Endothelial cell of umbilical vein (primary cell): Measurements from ENCODE around the gene DOCK4. TPM values are rescaled to one million over a fixed set of nuclear protein-coding genes. Genes with fewer than 3 reads are reported as not detected.

ENCODE experiments used
- BruUV-seq: library from RNA; stranded (reverse); fragments of 400-500 nt; replicated peaks from 2 replicates; lab custom pipeline; 2021; lab: Mats Ljungman, UMichigan
- CTCF ChIA-PET: fragments of 300-600, 350-600 bp; sonication (Branson Sonifier 250); formaldehyde crosslinking; loops from one replicate; lab custom pipeline; 2021; ENCODE audit warnings: antibody characterized with exemption, inconsistent platforms; lab: Charles Lee
- POLR2A ChIA-PET: fragments of 300-600, 350-600 bp; sonication (Branson Sonifier 250); formaldehyde crosslinking; loops from one replicate; lab custom pipeline; 2021; ENCODE audit warnings: antibody characterized with exemption, inconsistent platforms; lab: Charles Lee
- DNase-seq: peaks from one replicate; pipeline ENCODE4 v3.0.0-alpha.2; 2011; ENCODE audit warnings: low read depth, low spot score
- FAIRE-seq: peaks from 2 replicates; lab custom pipeline; 2011; peaks lifted over from hg19 to GRCh38; lab: Jason Lieb, UNC
- H2AFZ ChIP-seq: 2 replicates; pipeline ENCODE4 v1.6.0; 2012; ENCODE audit warnings: low read depth, low read length, control low read depth, inconsistent platforms
- H3K27ac ChIP-seq: 2 replicates; pipeline ENCODE4 v1.5.1; 2011; ENCODE audit warnings: low read depth, mild to moderate bottlenecking, control low read depth, low read length, moderate library complexity; ENCODE audit not compliant: insufficient read depth
- H3K27me3 ChIP-seq, 2 experiments: 2 replicates each; pipeline versions ENCODE4 v1.6.0 to v1.6.1; 2011; ENCODE audit warnings: low read length in 2 of 2, mixed read lengths in 1 of 2; ENCODE audit not compliant: control insufficient read depth in 2 of 2, insufficient read depth in 2 of 2
- H3K36me3 ChIP-seq, 2 experiments: 2 replicates in 1 of 2; 3 replicates in 1 of 2; pipeline ENCODE4 v1.5.1; 2011; ENCODE audit warnings: low read length in 2 of 2, mild to moderate bottlenecking in 1 of 2, moderate library complexity in 1 of 2; ENCODE audit not compliant: control insufficient read depth in 2 of 2, insufficient read depth in 2 of 2; ENCODE audit errors: extremely low read depth in 1 of 2
- H3K4me1 ChIP-seq: 3 replicates; pipeline ENCODE4 v1.5.1; 2011; ENCODE audit warnings: mild to moderate bottlenecking, low read length; ENCODE audit not compliant: control insufficient read depth, insufficient read depth; ENCODE audit errors: extremely low read depth
- H3K4me2 ChIP-seq: 2 replicates; pipeline ENCODE4 v1.6.1; 2011; ENCODE audit warnings: low read length, control low read depth, mixed read lengths; ENCODE audit not compliant: insufficient read depth
- H3K4me3 ChIP-seq, 3 experiments: fragments of 200-600 bp in 1 of 3; sonication (generic), shearing (Covaris generic) in 1 of 3; replicated peaks in 1 of 3; 2 replicates each; pipeline ENCODE4 v1.5.1; 2011 to 2016; ENCODE audit warnings: control low read depth in 3 of 3, low read length in 3 of 3, mild to moderate bottlenecking in 2 of 3, inconsistent platforms in 1 of 3, low read depth in 1 of 3, moderate library complexity in 1 of 3; ENCODE audit not compliant: insufficient read depth in 1 of 3
- H3K79me2 ChIP-seq: 2 replicates; pipeline ENCODE4 v1.6.0; 2012; ENCODE audit warnings: low read length, inconsistent platforms; ENCODE audit not compliant: control insufficient read depth, insufficient read depth
- H3K9ac ChIP-seq: replicated peaks from 2 replicates; pipeline ENCODE3; 2011; ENCODE audit warnings: low read length, control low read depth; ENCODE audit not compliant: insufficient read depth; ENCODE audit errors: extremely low read depth
- H3K9me1 ChIP-seq: replicated peaks from 3 replicates; pipeline ENCODE4 v1.6.0; 2011; ENCODE audit warnings: mild to moderate bottlenecking, low read length; ENCODE audit not compliant: control insufficient read depth, insufficient read depth; ENCODE audit errors: extremely low read depth
- H3K9me3 ChIP-seq: replicated peaks from 2 replicates; pipeline ENCODE4 v1.5.1; 2012; ENCODE audit warnings: low read length, inconsistent platforms; ENCODE audit not compliant: control insufficient read depth, insufficient read depth
- H4K20me1 ChIP-seq: replicated peaks from 2 replicates; pipeline ENCODE3; 2011; ENCODE audit warnings: mild to moderate bottlenecking, low read length; ENCODE audit not compliant: control insufficient read depth, insufficient read depth; ENCODE audit errors: extremely low read depth
- EZH2 ChIP-seq: IDR thresholded peaks from 2 replicates; pipeline ENCODE4 v1.6.1; 2012; ENCODE audit warnings: borderline replicate concordance, low read depth, mild to moderate bottlenecking, moderate library complexity, low read length, inconsistent platforms; ENCODE audit not compliant: severe bottlenecking
- FOS ChIP-seq: IDR thresholded peaks from 2 replicates; pipeline ENCODE4 v1.6.1; 2011; ENCODE audit warnings: mild to moderate bottlenecking, low read length, moderate library complexity, borderline replicate concordance; ENCODE audit not compliant: insufficient read depth
- GATA2 ChIP-seq: IDR thresholded peaks from 2 replicates; pipeline ENCODE4 v1.7.0; 2011; ENCODE audit warnings: low read depth, mild to moderate bottlenecking, moderate library complexity, mixed read lengths, low read length; ENCODE audit not compliant: insufficient read length, insufficient read depth
- JUN ChIP-seq: IDR thresholded peaks from 2 replicates; pipeline ENCODE4 v1.6.1; 2011; ENCODE audit warnings: borderline replicate concordance, low read depth; ENCODE audit not compliant: insufficient read length, insufficient read depth
- MYC ChIP-seq: IDR thresholded peaks from one replicate; pipeline ENCODE4 v1.6.1; 2011; ENCODE audit warnings: mild to moderate bottlenecking, low read depth, low read length
- POLR2A ChIP-seq: IDR thresholded peaks from 2 replicates; pipeline ENCODE4 v1.6.1; 2012; ENCODE audit warnings: low read depth, mild to moderate bottlenecking, control low read depth, low read length
- POLR2AphosphoS5 ChIP-seq: IDR thresholded peaks from 2 replicates; pipeline ENCODE4 v1.6.1; 2012; ENCODE audit warnings: low read depth, mild to moderate bottlenecking, control low read depth, low read length, moderate library complexity; ENCODE audit not compliant: insufficient read depth
- dilution Hi-C: fragments of 300-500 bp; cut with MboI; formaldehyde crosslinking; loops from one replicate; pipeline ENCODE4 v1.15.0; 2019; ENCODE audit warnings: low sequenced_read_pairs; ENCODE audit not compliant: extremely low pct_ligation_motif_present
- intact Hi-C: fragments of 100-400 bp; cut with micrococcal nuclease; formaldehyde crosslinking; loops from one replicate; pipeline ENCODE4 v1.10.0; 2022
- polyA plus RNA-seq, 4 experiments: library from polyadenylated mRNA; depleted of rRNA in 3 of 4; stranded (reverse) in 3 of 4; unstranded in 1 of 4; fragments of >200 nt; gene quantifications; 2 replicates each; pipeline versions ENCODE4 v1.2.1 to v1.2.3, GENCODE V29; 2011 to 2012; ENCODE audit warnings: missing spikeins in 1 of 4
- total RNA-seq: library from RNA; stranded (reverse); gene quantifications from 2 replicates; pipeline ENCODE4 v1.2.3, GENCODE V29; 2021
- TF ChIP-seq, protein P1 (sequence below), 2 donors: IDR thresholded peaks; 1 replicate in 1 of 2; 2 replicates in 1 of 2; pipeline ENCODE4 v1.5.1; 2011; ENCODE audit warnings: low read length in 2 of 2, mild to moderate bottlenecking in 2 of 2, moderate library complexity in 2 of 2, control low read depth in 1 of 2, inconsistent platforms in 1 of 2, low read depth in 1 of 2; ENCODE audit not compliant: insufficient read depth in 1 of 2; ENCODE audit errors: extremely low read depth in 1 of 2
- TF ChIP-seq, protein P2 (sequence below): IDR thresholded peaks from 2 replicates; pipeline ENCODE4 v1.6.1; 2011; ENCODE audit not compliant: insufficient read depth, insufficient read length

DOCK4 gene
- total and polyA plus RNA-seq, 2 donors (not counting 3 experiments of a cell fraction or from before 2014, with no cell fraction given) = 47.4 to 164 TPM

DNA sequence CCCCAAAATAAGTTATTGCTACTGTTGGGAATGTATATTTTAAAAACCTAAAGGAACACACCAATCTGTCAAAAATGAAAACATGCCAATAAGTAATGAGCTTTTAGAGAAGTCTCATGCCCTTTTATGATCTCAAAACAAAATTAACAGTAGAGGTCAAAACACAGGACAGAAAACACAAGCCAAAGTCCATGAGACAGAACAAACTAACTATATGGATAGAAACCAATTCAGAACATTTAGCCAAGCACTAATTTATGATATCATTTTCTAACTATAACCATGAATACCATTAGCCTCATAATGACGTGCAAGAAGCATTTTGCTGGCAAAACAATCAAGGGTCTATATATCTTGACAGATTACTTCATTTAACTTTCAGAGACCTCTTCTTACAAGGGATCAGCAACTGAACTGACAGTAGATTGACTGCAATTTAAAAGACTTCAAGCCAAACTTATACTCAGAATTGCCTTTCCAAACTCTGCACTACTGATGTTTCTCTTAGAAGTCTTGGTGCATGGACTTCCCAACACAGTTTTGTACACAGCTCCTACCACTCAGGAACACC is 200.9 kb downstream of the DOCK4 start:
- no peak for TF ChIP-seq MYC
- no peak for TF ChIP-seq POLR2A
- TF ChIP-seq, protein P1, sequence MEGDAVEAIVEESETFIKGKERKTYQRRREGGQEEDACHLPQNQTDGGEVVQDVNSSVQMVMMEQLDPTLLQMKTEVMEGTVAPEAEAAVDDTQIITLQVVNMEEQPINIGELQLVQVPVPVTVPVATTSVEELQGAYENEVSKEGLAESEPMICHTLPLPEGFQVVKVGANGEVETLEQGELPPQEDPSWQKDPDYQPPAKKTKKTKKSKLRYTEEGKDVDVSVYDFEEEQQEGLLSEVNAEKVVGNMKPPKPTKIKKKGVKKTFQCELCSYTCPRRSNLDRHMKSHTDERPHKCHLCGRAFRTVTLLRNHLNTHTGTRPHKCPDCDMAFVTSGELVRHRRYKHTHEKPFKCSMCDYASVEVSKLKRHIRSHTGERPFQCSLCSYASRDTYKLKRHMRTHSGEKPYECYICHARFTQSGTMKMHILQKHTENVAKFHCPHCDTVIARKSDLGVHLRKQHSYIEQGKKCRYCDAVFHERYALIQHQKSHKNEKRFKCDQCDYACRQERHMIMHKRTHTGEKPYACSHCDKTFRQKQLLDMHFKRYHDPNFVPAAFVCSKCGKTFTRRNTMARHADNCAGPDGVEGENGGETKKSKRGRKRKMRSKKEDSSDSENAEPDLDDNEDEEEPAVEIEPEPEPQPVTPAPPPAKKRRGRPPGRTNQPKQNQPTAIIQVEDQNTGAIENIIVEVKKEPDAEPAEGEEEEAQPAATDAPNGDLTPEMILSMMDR (IDR thresholded peaks at IDR 0.05; ENCODE audit: extremely low read depth in 1 of 2, insufficient read depth in 1 of 2, low read depth in 1 of 2, low read length in 2 of 2) = no peak
- no peak for TF ChIP-seq EZH2
- TF ChIP-seq POLR2AphosphoS5 = no peak
- TF ChIP-seq JUN = no peak
- no peak for TF ChIP-seq GATA2
- TF ChIP-seq FOS = no peak
- TF ChIP-seq, protein P2, sequence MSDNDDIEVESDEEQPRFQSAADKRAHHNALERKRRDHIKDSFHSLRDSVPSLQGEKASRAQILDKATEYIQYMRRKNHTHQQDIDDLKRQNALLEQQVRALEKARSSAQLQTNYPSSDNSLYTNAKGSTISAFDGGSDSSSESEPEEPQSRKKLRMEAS = no peak
- Histone ChIP-seq H4K20me1 (peaks cover 10% of the 10 kb centered on the region), H3K4me2 (no peak overlapping the region), H3K27me3 (no peaks in the 10 kb centered on the region), H3K4me1 (peaks cover 23% of the 10 kb centered on the region), H3K36me3 (no peaks in the 10 kb centered on the region), H3K9ac (no peak overlapping the region), H3K9me3 (no peaks in the 10 kb centered on the region), H3K79me2 (peaks cover 74% of the 10 kb centered on the region), H3K27ac (no peak overlapping the region), H2AFZ (no peak overlapping the region), H3K4me3 (no peak overlapping the region), H3K9me1 (no peaks in the 10 kb centered on the region)
- CTCF ChIA-PET = interaction anchor here (1.4 kb wide), 1 partner anchor 38 kb away, joined by 4 read pairs; no protein-coding TSS in a partner anchor
- dilution Hi-C loops = no loop called here
- DNase-seq (peak; percentile 68), FAIRE-seq (no peak)
- POLR2A ChIA-PET = no interaction called here
- no TSS peak for BruUV-seq
- intact Hi-C loops = no loop called here
